H1 (cell line): ENCODE measurements around the gene PARD3.

ENCODE experiments used
- EGR1 ChIP-seq: IDR thresholded peaks from 2 replicates; pipeline ENCODE4 v1.6.1; 2011; ENCODE audit warnings: low read depth, low read length, borderline replicate concordance
- TF ChIP-seq, protein P1 (sequence below), 3 experiments: IDR thresholded peaks; 1 replicate in 2 of 3; 2 replicates in 1 of 3; pipeline versions ENCODE4 v1.5.1 to v1.6.1; 2011; ENCODE audit warnings: low read length in 3 of 3, mild to moderate bottlenecking in 3 of 3, inconsistent platforms in 2 of 3, low read depth in 1 of 3, moderate library complexity in 1 of 3; ENCODE audit not compliant: insufficient read depth in 1 of 3; ENCODE audit errors: control extremely low read depth in 1 of 3

DNA sequence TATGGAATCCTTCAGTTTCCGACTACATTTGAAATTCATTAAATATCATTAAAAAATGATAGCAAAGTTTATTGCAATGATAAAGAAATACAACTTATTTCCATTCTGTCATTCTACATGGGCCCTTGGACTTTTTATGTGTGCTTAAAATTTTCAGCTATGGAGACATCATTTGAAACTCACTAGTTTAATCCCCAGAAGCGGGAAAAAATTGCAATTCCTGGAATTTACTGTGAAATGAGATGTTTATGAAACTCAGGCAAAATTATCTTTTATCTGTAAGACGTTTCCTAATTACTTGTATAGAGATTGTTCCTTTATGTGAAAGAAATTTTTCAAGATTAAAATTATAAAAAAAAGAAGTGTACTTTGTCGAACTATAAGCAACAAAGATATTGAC, 213.4 kb downstream of the PARD3 start:
- TF ChIP-seq, protein P1, sequence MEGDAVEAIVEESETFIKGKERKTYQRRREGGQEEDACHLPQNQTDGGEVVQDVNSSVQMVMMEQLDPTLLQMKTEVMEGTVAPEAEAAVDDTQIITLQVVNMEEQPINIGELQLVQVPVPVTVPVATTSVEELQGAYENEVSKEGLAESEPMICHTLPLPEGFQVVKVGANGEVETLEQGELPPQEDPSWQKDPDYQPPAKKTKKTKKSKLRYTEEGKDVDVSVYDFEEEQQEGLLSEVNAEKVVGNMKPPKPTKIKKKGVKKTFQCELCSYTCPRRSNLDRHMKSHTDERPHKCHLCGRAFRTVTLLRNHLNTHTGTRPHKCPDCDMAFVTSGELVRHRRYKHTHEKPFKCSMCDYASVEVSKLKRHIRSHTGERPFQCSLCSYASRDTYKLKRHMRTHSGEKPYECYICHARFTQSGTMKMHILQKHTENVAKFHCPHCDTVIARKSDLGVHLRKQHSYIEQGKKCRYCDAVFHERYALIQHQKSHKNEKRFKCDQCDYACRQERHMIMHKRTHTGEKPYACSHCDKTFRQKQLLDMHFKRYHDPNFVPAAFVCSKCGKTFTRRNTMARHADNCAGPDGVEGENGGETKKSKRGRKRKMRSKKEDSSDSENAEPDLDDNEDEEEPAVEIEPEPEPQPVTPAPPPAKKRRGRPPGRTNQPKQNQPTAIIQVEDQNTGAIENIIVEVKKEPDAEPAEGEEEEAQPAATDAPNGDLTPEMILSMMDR (IDR thresholded peaks at IDR 0.05; ENCODE audit: control extremely low read depth in 1 of 3, insufficient read depth in 1 of 3, low read depth in 1 of 3, low read length in 3 of 3): no peak
- no peak for TF ChIP-seq EGR1
